Measurements from ENCODE around the gene CFLAR. TPM values are rescaled to one million over a fixed set of nuclear protein-coding genes. Genes with fewer than 3 reads are reported as not detected.

CFLAR gene
- total and polyA plus RNA-seq, 2 of the 13 experiments (the other 11 are each of a cell fraction or from before 2014, with no cell fraction given) = 43.8 to 92.1 TPM

DNA sequence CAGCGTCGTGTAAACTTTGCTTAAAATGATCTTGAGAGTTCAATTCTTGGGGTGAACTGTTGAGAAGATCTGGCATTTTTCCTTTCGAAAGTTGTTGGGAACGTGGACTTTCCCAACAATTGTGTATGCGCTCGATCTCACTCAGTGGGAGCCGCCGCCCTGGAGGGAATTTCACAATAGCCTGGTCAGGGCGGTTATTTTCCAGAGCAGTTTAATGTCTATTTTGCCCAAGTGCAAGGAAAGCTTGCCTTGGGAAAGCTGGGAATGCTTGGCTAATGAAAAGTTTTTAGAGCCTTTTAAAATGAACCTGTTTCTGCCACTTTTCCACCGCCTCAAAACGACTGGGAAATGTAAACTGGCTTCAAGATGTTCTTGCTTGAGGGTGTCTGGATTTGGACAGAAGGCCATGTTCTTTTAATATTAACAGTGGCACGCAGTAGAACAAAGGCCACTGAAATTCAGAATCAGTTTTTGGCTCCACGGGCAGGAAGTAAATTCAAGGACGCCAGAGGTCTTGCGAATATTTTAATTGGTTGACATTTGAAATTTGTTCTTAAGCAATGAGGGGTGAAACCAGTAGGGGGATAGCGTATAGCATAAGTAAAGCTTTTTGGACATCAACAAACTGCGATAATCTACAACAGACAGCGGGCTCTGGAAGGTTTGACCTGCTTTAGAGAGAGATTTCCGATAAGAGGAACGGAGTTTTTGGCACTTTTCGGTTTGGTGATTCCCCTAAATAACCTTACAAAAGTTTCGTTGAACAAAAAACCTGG is 1.2 kb downstream of the CFLAR start (continued):
- no peak for TF ChIP-seq SOX6 (IDR thresholded peaks at IDR 0.05)
- TF ChIP-seq SOX6 (CRISPR knock-in tag; IDR thresholded peaks at IDR 0.05) = peak; percentile 68; the same call in 1 of the 2 replicates
- 0 out of 4 replicates have a peak, but pooled peaks of 1 of the 2 experiments have one; percentile 24 for TF ChIP-seq KLF16 (CRISPR knock-in tag; IDR thresholded peaks at IDR 0.05)
- TF ChIP-seq, protein P1, sequence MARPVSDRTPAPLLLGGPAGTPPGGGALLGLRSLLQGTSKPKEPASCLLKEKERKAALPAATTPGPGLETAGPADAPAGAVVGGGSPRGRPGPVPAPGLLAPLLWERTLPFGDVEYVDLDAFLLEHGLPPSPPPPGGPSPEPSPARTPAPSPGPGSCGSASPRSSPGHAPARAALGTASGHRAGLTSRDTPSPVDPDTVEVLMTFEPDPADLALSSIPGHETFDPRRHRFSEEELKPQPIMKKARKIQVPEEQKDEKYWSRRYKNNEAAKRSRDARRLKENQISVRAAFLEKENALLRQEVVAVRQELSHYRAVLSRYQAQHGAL (CRISPR knock-in tag; IDR thresholded peaks at IDR 0.05; ENCODE audit: not compliant biosample characterization) = peak; percentile 20
- 0 out of 2 replicates have a peak, but pooled peaks have one; percentile 44 for TF ChIP-seq TP53 (CRISPR knock-in tag; conservative IDR thresholded peaks at IDR 0.05)
- 0 out of 2 replicates have a peak, but pooled peaks have one; percentile 14 for TF ChIP-seq SRF (IDR thresholded peaks at IDR 0.05; ENCODE audit: low read depth, low read length)
- TF ChIP-seq ZNF746 (CRISPR knock-in tag; IDR thresholded peaks at IDR 0.05) = 0 out of 2 replicates have a peak, but pooled peaks have one; percentile 18
- TF ChIP-seq HNRNPLL (IDR thresholded peaks at IDR 0.05; ENCODE audit: low read depth, low read length, poor library complexity, severe bottlenecking) = no peak
- TF ChIP-seq ZNF724P (CRISPR knock-in tag; IDR thresholded peaks at IDR 0.05; ENCODE audit: borderline replicate concordance) = no peak
- TF ChIP-seq ZBTB3 (CRISPR knock-in tag; IDR thresholded peaks at IDR 0.05; ENCODE audit: borderline replicate concordance, low read depth) = no peak
- peak; percentile 64; the same call in 1 of the 2 replicates for TF ChIP-seq KMT2B (CRISPR knock-in tag; IDR thresholded peaks at IDR 0.05)
- TF ChIP-seq, protein P2, sequence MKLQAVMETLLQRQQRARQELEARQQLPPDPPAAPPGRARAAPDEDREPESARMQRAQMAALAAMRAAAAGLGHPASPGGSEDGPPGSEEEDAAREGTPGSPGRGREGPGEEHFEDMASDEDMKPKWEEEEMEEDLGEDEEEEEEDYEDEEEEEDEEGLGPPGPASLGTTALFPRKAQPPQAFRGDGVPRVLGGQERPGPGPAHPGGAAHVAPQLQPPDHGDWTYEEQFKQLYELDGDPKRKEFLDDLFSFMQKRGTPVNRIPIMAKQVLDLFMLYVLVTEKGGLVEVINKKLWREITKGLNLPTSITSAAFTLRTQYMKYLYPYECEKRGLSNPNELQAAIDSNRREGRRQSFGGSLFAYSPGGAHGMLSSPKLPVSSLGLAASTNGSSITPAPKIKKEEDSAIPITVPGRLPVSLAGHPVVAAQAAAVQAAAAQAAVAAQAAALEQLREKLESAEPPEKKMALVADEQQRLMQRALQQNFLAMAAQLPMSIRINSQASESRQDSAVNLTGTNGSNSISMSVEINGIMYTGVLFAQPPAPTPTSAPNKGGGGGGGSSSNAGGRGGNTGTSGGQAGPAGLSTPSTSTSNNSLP (IDR thresholded peaks at IDR 0.05; ENCODE audit: low read depth, low read length) = no peak
- peak; percentile 19; the same call in 1 of the 2 replicates for TF ChIP-seq THAP11 (CRISPR knock-in tag; IDR thresholded peaks at IDR 0.05)
- TF ChIP-seq, protein P3, sequence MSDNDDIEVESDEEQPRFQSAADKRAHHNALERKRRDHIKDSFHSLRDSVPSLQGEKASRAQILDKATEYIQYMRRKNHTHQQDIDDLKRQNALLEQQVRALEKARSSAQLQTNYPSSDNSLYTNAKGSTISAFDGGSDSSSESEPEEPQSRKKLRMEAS (IDR thresholded peaks at IDR 0.05) = peak; percentile 16; the same call in 1 of the 2 replicates
- peak; percentile 15; the same call in 1 of the 2 replicates for TF ChIP-seq POGZ (CRISPR knock-in tag; IDR thresholded peaks at IDR 0.05)
- TF ChIP-seq, protein P4, sequence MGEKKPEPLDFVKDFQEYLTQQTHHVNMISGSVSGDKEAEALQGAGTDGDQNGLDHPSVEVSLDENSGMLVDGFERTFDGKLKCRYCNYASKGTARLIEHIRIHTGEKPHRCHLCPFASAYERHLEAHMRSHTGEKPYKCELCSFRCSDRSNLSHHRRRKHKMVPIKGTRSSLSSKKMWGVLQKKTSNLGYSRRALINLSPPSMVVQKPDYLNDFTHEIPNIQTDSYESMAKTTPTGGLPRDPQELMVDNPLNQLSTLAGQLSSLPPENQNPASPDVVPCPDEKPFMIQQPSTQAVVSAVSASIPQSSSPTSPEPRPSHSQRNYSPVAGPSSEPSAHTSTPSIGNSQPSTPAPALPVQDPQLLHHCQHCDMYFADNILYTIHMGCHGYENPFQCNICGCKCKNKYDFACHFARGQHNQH (CRISPR knock-in tag; IDR thresholded peaks at IDR 0.05) = 0 out of 2 replicates have a peak, but pooled peaks have one; percentile 9
- peak; percentile 41; the same call in 1 of the 2 replicates for TF ChIP-seq ZNF143 (CRISPR knock-in tag; IDR thresholded peaks at IDR 0.05)
- TF ChIP-seq ZNF879 (CRISPR knock-in tag; IDR thresholded peaks at IDR 0.05) = 0 out of 2 replicates have a peak, but pooled peaks have one; percentile 3
- TF ChIP-seq KLF6 (CRISPR knock-in tag; IDR thresholded peaks at IDR 0.05) = no peak
- peak; percentile 53; the same call in 1 of the 2 replicates for TF ChIP-seq ELF4 (CRISPR knock-in tag; IDR thresholded peaks at IDR 0.05; ENCODE audit: borderline replicate concordance)
- peak; percentile 22 for TF ChIP-seq SRSF1 (optimal IDR thresholded peaks at IDR 0.05; ENCODE audit: low read depth, low read length)
